H1 (cell line): ENCODE results near the gene MAN1C1. TPM values are rescaled to one million over a fixed set of nuclear protein-coding genes. Genes with fewer than 3 reads are reported as not detected.

ENCODE experiments used
- CBX8 ChIP-seq: fragments of 300-800, 300-1000 bp; sonication (generic); IDR thresholded peaks from 2 replicates; pipeline ENCODE4 v1.7.1; 2016; ENCODE audit warnings: low read depth, low read length, borderline replicate concordance
- CREB1 ChIP-seq: IDR thresholded peaks from 2 replicates; pipeline ENCODE4 v1.6.1; 2012; ENCODE audit warnings: inconsistent platforms
- HDAC2 ChIP-seq, 2 experiments: fragments of 300-600 bp in 1 of 2; sonication (generic) in 1 of 2; IDR thresholded peaks; 2 replicates each; pipeline ENCODE4 v1.6.1; 2011 to 2012; ENCODE audit warnings: low read depth in 2 of 2, low read length in 2 of 2, mild to moderate bottlenecking in 2 of 2, moderate library complexity in 2 of 2, borderline replicate concordance in 1 of 2, inconsistent platforms in 1 of 2
- HDAC6 ChIP-seq: IDR thresholded peaks from one replicate; pipeline ENCODE4 v1.7.1; 2012; ENCODE audit warnings: low read depth, mild to moderate bottlenecking, inconsistent platforms, low read length, moderate library complexity
- RNF2 ChIP-seq: fragments of 200-900, 300-1000 bp; sonication (generic); IDR thresholded peaks from 2 replicates; pipeline ENCODE4 v1.7.1; 2016; ENCODE audit warnings: borderline replicate concordance, low read depth, mild to moderate bottlenecking, antibody characterized with exemption, low read length; ENCODE audit not compliant: poor library complexity, severe bottlenecking; ENCODE audit errors: missing control alignments
- SP4 ChIP-seq: IDR thresholded peaks from 2 replicates; pipeline ENCODE4 v1.6.1; 2012; ENCODE audit warnings: low read length, inconsistent platforms
- polyA plus RNA-seq, 7 experiments: library from polyadenylated mRNA; depleted of rRNA in 3 of 7; stranded (reverse) in 5 of 7; unstranded in 2 of 7; fragments of >200 nt in 5 of 7; fragments of 200-250 nt in 2 of 7; gene quantifications; 1 replicate in 5 of 7; 2 replicates in 1 of 7; 4 replicates in 1 of 7; pipeline versions ENCODE4 v1.2.1 to v1.2.3, GENCODE V29; 2011 to 2013; ENCODE audit warnings: missing spikeins in 2 of 7, mixed read lengths in 2 of 7
- total RNA-seq: library from RNA; stranded (reverse); fragmentation: NEBNext Ultra II Directional; extraction: Animal tissue kit (Norgen Biotek cat#: 25700); gene quantifications from 2 replicates; pipeline ENCODE4 v1.2.1, GENCODE V29; 2021
- TF ChIP-seq, protein P1 (sequence below): IDR thresholded peaks from 2 replicates; pipeline ENCODE4 v1.6.1; 2012; ENCODE audit warnings: low read length, inconsistent platforms
- TF ChIP-seq, protein P2 (sequence below): IDR thresholded peaks from 2 replicates; pipeline ENCODE4 v1.6.1; 2011; ENCODE audit warnings: low read depth, mild to moderate bottlenecking, low read length; ENCODE audit not compliant: insufficient read depth
- TF ChIP-seq, protein P3 (sequence below), 3 experiments: IDR thresholded peaks; 1 replicate in 2 of 3; 2 replicates in 1 of 3; pipeline versions ENCODE4 v1.5.1 to v1.6.1; 2011; ENCODE audit warnings: low read length in 3 of 3, mild to moderate bottlenecking in 3 of 3, inconsistent platforms in 2 of 3, low read depth in 1 of 3, moderate library complexity in 1 of 3; ENCODE audit not compliant: insufficient read depth in 1 of 3; ENCODE audit errors: control extremely low read depth in 1 of 3

MAN1C1 gene
- total and polyA plus RNA-seq, 2 of the 8 experiments (the other 6 are each of a cell fraction or from before 2014, with no cell fraction given) = 7.8 to 15.2 TPM

DNA sequence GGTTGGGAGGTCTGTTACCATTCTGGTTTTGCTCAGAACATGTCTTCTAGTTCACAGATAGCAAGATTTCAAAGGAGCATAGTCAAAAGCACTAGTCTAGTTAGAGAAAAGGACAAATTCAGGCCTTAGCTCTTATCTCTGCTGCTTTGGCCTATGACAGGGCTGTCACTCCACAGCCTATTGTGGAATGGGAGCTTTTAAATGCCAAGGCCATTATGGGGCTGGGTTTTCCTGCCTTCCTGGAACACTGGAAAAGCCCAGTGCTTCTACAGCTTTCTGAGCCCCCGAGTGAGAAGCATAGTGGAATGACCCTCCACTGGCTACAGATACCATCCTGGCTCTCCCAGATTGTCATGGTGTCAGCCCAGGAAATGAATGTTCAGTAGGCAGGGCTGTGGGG lies 212.5 kb downstream of the MAN1C1 start (continued):
- TF ChIP-seq, protein P1, sequence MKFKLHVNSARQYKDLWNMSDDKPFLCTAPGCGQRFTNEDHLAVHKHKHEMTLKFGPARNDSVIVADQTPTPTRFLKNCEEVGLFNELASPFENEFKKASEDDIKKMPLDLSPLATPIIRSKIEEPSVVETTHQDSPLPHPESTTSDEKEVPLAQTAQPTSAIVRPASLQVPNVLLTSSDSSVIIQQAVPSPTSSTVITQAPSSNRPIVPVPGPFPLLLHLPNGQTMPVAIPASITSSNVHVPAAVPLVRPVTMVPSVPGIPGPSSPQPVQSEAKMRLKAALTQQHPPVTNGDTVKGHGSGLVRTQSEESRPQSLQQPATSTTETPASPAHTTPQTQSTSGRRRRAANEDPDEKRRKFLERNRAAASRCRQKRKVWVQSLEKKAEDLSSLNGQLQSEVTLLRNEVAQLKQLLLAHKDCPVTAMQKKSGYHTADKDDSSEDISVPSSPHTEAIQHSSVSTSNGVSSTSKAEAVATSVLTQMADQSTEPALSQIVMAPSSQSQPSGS = no peak
- TF ChIP-seq HDAC6 (no peak), CREB1 (no peak), SP4 (no peak), RNF2 (no peak), CBX8 (no peak), HDAC2 (IDR thresholded peaks at IDR 0.05; ENCODE audit: borderline replicate concordance in 1 of 2, low read depth in 2 of 2, low read length in 2 of 2) (no peak)
- TF ChIP-seq, protein P2, sequence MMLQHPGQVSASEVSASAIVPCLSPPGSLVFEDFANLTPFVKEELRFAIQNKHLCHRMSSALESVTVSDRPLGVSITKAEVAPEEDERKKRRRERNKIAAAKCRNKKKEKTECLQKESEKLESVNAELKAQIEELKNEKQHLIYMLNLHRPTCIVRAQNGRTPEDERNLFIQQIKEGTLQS = no peak
- TF ChIP-seq, protein P3, sequence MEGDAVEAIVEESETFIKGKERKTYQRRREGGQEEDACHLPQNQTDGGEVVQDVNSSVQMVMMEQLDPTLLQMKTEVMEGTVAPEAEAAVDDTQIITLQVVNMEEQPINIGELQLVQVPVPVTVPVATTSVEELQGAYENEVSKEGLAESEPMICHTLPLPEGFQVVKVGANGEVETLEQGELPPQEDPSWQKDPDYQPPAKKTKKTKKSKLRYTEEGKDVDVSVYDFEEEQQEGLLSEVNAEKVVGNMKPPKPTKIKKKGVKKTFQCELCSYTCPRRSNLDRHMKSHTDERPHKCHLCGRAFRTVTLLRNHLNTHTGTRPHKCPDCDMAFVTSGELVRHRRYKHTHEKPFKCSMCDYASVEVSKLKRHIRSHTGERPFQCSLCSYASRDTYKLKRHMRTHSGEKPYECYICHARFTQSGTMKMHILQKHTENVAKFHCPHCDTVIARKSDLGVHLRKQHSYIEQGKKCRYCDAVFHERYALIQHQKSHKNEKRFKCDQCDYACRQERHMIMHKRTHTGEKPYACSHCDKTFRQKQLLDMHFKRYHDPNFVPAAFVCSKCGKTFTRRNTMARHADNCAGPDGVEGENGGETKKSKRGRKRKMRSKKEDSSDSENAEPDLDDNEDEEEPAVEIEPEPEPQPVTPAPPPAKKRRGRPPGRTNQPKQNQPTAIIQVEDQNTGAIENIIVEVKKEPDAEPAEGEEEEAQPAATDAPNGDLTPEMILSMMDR (IDR thresholded peaks at IDR 0.05; ENCODE audit: control extremely low read depth in 1 of 3, insufficient read depth in 1 of 3, low read depth in 1 of 3, low read length in 3 of 3) = no peak
